HUES6 (cell line): ENCODE results near the gene PRKACA.

ENCODE experiments used
- H3K27ac ChIP-seq: 2 replicates; pipeline ENCODE4 v1.7.0; 2013; ENCODE audit warnings: low read depth, mild to moderate bottlenecking, low read length, inconsistent platforms
- H3K27me3 ChIP-seq: 2 replicates; pipeline ENCODE4 v1.6.1; 2013; ENCODE audit warnings: low read length; ENCODE audit not compliant: control insufficient read depth, insufficient read depth
- H3K36me3 ChIP-seq: 2 replicates; pipeline ENCODE4 v1.6.1; 2013; ENCODE audit warnings: low read length; ENCODE audit not compliant: control insufficient read depth, insufficient read depth
- H3K4me1 ChIP-seq: 2 replicates; pipeline ENCODE4 v1.6.1; 2013; ENCODE audit warnings: low read length; ENCODE audit not compliant: control insufficient read depth, insufficient read depth
- H3K4me3 ChIP-seq: 2 replicates; pipeline ENCODE4 v1.5.1; 2013; ENCODE audit warnings: low read depth, low read length
- H3K9ac ChIP-seq: one replicate; pipeline ENCODE4 v1.6.1; 2013; ENCODE audit warnings: mild to moderate bottlenecking, low read length
- H3K9me3 ChIP-seq: 2 replicates; pipeline ENCODE4 v1.6.1; 2013; ENCODE audit warnings: low read depth, low read length; ENCODE audit not compliant: control insufficient read depth, insufficient read depth

PRKACA gene

GRCh38 chr19:14078411-14078810 is 39.2 kb downstream of the PRKACA start:
- Histone ChIP-seq H3K27ac (no peak overlapping the region), H3K27me3 (peaks cover 33% of the 10 kb centered on the region), H3K4me3 (no peak overlapping the region), H3K9me3 (no peaks in the 10 kb centered on the region), H3K9ac (no peak overlapping the region), H3K36me3 (no peaks in the 10 kb centered on the region), H3K4me1 (peaks cover 13% of the 10 kb centered on the region; the same call in 1 of the 2 replicates)

GRCh38 chr19:14073925-14074838 is 43.4 kb downstream of the PRKACA start:
- Histone ChIP-seq H3K9ac (peak overlapping the region; percentile 50), H3K9me3 (no peaks in the 10 kb centered on the region), H3K4me1 (peaks cover 19% of the 10 kb centered on the region; the same call in 1 of the 2 replicates), H3K4me3 (peak overlapping the region; percentile 70), H3K27me3 (peaks cover 55% of the 10 kb centered on the region), H3K27ac (no peak overlapping the region), H3K36me3 (no peaks in the 10 kb centered on the region)

- Histone ChIP-seq H3K27ac (no peak overlapping the region), H3K4me1 (peaks cover 19% of the 10 kb centered on the region; the same call in 1 of the 2 replicates), H3K9ac (peak overlapping the region; percentile 50), H3K4me3 (peak overlapping the region; percentile 70), H3K27me3 (peaks cover 55% of the 10 kb centered on the region), H3K36me3 (no peaks in the 10 kb centered on the region), H3K9me3 (no peaks in the 10 kb centered on the region)
These were observed 44.2 kb downstream of the PRKACA start for GRCh38 chr19:14073261-14073924.

- H3K27me3 ChIP-seq = peaks cover 55% of the 10 kb centered on the region
- H3K9me3 ChIP-seq = no peaks in the 10 kb centered on the region
- peak within 1 kb of the TSS; percentile 50 for H3K9ac ChIP-seq
- no peak within 1 kb of the TSS for H3K27ac ChIP-seq
- no peaks in the 10 kb centered on the region for H3K36me3 ChIP-seq
- peaks cover 19% of the 10 kb centered on the region; the same call in 1 of the 2 replicates for H3K4me1 ChIP-seq
- peak within 1 kb of the TSS; percentile 70 for H3K4me3 ChIP-seq
These were observed 44.9 kb downstream of the PRKACA start, which contains the start of gene MISP3 for GRCh38 chr19:14072535-14073260. Gene MISP3 (plus strand): TSS chr19:14072786. CDS start chr19:14073310, 524 bp downstream.

GRCh38 chr19:14070268-14071050 is 47.1 kb downstream of the PRKACA start:
- H3K4me3 ChIP-seq = no peak overlapping the region
- no peak overlapping the region for H3K27ac ChIP-seq
- H3K9me3 ChIP-seq = no peaks in the 10 kb centered on the region
- peaks cover 41% of the 10 kb centered on the region for H3K27me3 ChIP-seq
- no peaks in the 10 kb centered on the region for H3K36me3 ChIP-seq
- no peak overlapping the region for H3K9ac ChIP-seq
- peaks cover 19% of the 10 kb centered on the region; the same call in 1 of the 2 replicates for H3K4me1 ChIP-seq

- Histone ChIP-seq H3K9me3 (no peaks in the 10 kb centered on the region), H3K27me3 (peaks cover 8% of the 10 kb centered on the region), H3K36me3 (no peaks in the 10 kb centered on the region), H3K4me1 (no peaks in the 10 kb centered on the region), H3K27ac (no peak overlapping the region), H3K9ac (no peak overlapping the region), H3K4me3 (no peak overlapping the region)
These were observed 51.4 kb downstream of the PRKACA start for GRCh38 chr19:14066134-14066533.

- no peak overlapping the region for H3K4me3 ChIP-seq
- H3K4me1 ChIP-seq = peaks cover 4% of the 10 kb centered on the region; the same call in 1 of the 2 replicates
- no peak overlapping the region for H3K9ac ChIP-seq
- no peak overlapping the region for H3K27ac ChIP-seq
- H3K36me3 ChIP-seq = no peaks in the 10 kb centered on the region
- H3K27me3 ChIP-seq = peaks cover 19% of the 10 kb centered on the region
- H3K9me3 ChIP-seq = no peaks in the 10 kb centered on the region
These were observed 54.5 kb downstream of the PRKACA start for GRCh38 chr19:14063105-14063504.

- H3K9ac ChIP-seq = no peak overlapping the region
- peaks cover 22% of the 10 kb centered on the region for H3K27me3 ChIP-seq
- no peak overlapping the region for H3K4me3 ChIP-seq
- H3K27ac ChIP-seq = no peak overlapping the region
- no peaks in the 10 kb centered on the region for H3K36me3 ChIP-seq
- peaks cover 5% of the 10 kb centered on the region; the same call in 1 of the 2 replicates for H3K4me1 ChIP-seq
- no peaks in the 10 kb centered on the region for H3K9me3 ChIP-seq
These were observed 55.1 kb downstream of the PRKACA start for GRCh38 chr19:14062558-14062855.

GRCh38 chr19:14061751-14062557 is 55.6 kb downstream of the PRKACA start, which contains the start of gene PALM3:
Gene PALM3 (minus strand): TSS chr19:14062076. CDS start chr19:14061980, 96 bp downstream.
- H3K4me3 ChIP-seq = no peak within 1 kb of the TSS
- H3K9me3 ChIP-seq = no peaks in the 10 kb centered on the region
- H3K4me1 ChIP-seq = peaks cover 5% of the 10 kb centered on the region; the same call in 1 of the 2 replicates
- H3K27ac ChIP-seq = no peak within 1 kb of the TSS
- H3K9ac ChIP-seq = no peak within 1 kb of the TSS
- H3K36me3 ChIP-seq = no peaks in the 10 kb centered on the region
- peaks cover 22% of the 10 kb centered on the region for H3K27me3 ChIP-seq
